Stimulated activated CD4-positive, alpha-beta T cell treated with anti-CD3 and anti-CD28 coated beads, Interleukin-15, amount 100 ng/mL, for 1 hour (primary cell): ENCODE measurements around the gene CD2.

Source experiments
- DNase-seq, 2 donors: peaks; one replicate each; pipeline ENCODE4 v3.0.0-alpha.2; 2020; ENCODE audit warnings: low read depth in 1 of 2, low spot score in 1 of 2

Gene CD2

DNA sequence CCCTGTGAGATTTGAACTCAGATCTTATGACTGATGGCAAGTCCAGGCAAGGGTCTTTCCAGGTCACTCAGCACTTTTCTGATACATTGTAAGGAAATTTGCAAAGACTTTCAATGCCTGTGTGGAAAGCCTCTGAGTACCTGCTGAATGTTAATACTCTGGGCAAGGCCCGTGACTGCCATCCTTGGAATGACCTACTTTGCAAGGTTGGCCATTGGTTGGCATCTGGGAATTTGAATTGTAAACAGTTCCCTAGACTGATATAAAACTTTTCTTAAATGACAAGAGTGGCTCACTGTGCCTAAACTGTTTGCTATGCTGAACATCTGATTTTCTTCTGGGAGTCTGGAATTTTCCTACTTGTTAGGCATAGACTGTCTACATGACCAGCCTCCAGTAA, 57.1 kb downstream of the CD2 start:
- DNase-seq: no peak

DNA sequence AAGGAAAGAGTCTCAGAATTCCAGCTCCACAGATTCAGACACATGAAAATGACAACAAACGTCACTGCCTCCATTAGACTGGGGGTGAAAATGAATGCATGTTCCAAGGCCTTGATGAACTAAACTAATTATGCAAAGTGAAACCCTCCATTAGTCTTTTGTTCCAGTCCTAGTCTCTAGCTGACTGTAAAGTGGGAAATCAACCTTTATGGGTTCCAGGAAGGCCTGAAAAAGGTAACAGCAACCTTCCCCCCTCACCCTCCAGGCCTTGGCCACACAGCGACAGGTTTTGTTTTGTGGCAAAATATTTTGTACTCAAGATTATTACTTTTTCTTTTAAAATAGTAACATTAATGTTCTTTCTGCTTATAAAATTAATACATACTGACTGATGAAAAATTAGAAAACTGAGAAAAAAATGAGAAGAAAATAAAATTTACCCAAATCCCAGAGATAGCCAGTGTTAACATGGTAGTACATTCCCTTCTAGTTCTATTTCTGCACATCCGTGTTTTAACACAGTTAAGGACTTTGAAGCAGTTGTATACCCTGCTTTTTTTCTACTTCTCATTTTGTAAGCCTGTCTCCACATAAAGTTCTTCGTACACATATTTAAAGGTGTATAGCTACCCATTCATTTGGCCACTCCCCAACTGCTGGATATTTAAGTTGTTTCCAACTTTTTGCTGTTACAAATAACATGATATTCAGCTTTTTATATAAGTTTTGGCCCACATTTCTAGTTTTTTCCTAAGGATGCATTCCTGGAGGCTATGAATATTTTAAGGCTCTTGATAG, 60.9 kb downstream of the CD2 start:
- no peak for DNase-seq

DNA sequence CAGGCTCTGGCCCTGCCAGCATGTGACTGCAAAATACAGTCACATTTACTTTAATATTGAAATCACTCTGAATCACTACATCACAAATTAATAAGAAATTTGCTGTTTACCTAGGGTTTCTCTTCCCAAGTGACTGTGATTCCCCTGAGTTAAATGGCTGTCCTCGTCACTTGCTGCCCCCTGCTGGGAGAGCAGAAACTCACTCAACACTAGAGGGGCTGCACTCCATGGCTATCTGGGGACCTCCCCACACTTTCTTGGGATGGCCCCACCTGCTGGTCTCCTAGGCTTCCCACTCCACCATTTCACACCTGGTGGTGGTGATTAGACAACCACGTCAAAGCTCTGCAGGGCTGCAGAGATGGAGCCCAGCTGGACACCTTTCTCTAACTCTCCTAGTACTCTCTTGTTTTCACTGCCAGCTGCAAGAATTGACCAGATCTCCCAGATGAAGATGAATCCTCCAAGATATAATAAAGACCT, 63.4 kb downstream of the CD2 start:
- DNase-seq: peak; percentile 61 to 65
